Retinal pigment epithelial cell (primary cell): ENCODE measurements around the gene COL12A1.

Experiments used
- DNase-seq: peaks from one replicate; pipeline ENCODE4 v3.0.0-alpha.2; 2010; ENCODE audit warnings: low read depth
- H3K4me3 ChIP-seq: 2 replicates; pipeline ENCODE4 v1.5.1; 2011; ENCODE audit warnings: mild to moderate bottlenecking, low read length, control low read depth, moderate library complexity
- CTCF ChIP-seq: conservative IDR thresholded peaks from 2 replicates; pipeline ENCODE4 v1.5.1; 2011; ENCODE audit warnings: low read depth, low read length, control low read depth, inconsistent platforms

COL12A1 gene

GRCh38 chr6:75236630-75237029 is 30.8 kb upstream of the COL12A1 start:
- DNase-seq, result no peak
- no peak for TF ChIP-seq CTCF

GRCh38 chr6:75235271-75235670 is 29.4 kb upstream of the COL12A1 start:
- DNase-seq, result no peak
- no peak for TF ChIP-seq CTCF
- no peak overlapping the region for H3K4me3 ChIP-seq

More at GRCh38 chr6:75236630-75237029, 30.8 kb upstream of the COL12A1 start:
- H3K4me3 ChIP-seq, result no peak overlapping the region

- no peak for TF ChIP-seq CTCF
- no peak overlapping the region for H3K4me3 ChIP-seq
- no peak for DNase-seq
Measured at GRCh38 chr6:75234126-75234865, 28.4 kb upstream of the COL12A1 start.

- no peak for TF ChIP-seq CTCF
- no peak overlapping the region for H3K4me3 ChIP-seq
- DNase-seq, result no peak
Measured at GRCh38 chr6:75233092-75233615, 27.3 kb upstream of the COL12A1 start.

- H3K4me3 ChIP-seq, result no peak overlapping the region
- peak; percentile 86 for TF ChIP-seq CTCF
- DNase-seq, result no peak
Measured at GRCh38 chr6:75230484-75231325, 24.9 kb upstream of the COL12A1 start.

- DNase-seq, result no peak
- TF ChIP-seq CTCF, result no peak
- H3K4me3 ChIP-seq, result no peak overlapping the region
Measured at GRCh38 chr6:75224303-75224926, 18.6 kb upstream of the COL12A1 start.
